Measurements from ENCODE around the gene ZCWPW2. TPM values are rescaled to one million over a fixed set of nuclear protein-coding genes. Genes with fewer than 3 reads are reported as not detected.
A peak's percentile ranks its signal among the peaks of the same experiment; 100 is the strongest.

Gene ZCWPW2
- polyA plus RNA-seq, 4 donors: 2.1 to 2.7 (median 2.2) TPM

DNA sequence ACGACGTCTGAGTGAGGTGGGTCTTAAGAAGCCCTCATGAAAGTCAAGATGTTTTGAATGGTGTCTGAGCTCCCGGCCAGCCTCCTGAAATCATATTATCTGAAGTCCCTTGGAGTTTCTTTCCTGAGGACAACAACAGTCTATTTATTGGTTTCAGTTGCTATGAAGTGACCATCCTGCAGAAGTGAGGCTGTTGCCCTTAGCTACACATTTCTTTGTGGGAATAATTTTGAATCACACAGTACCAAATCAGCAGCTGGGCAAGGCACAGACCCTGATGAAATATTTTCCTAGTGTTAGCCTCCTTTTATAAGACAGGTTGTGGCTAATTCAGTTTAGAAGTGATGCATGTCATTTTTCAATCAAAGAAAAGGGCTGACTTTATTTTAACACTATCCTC, 220.8 kb downstream of the ZCWPW2 start:
- no peak for DNase-seq (ENCODE audit: low read depth in 4 of 4, low spot score in 3 of 4)

- no peak for DNase-seq (ENCODE audit: low read depth in 4 of 4, low spot score in 3 of 4)
These were observed 225.5 kb downstream of the ZCWPW2 start for GRCh38 chr3:28574036-28574435.

DNA sequence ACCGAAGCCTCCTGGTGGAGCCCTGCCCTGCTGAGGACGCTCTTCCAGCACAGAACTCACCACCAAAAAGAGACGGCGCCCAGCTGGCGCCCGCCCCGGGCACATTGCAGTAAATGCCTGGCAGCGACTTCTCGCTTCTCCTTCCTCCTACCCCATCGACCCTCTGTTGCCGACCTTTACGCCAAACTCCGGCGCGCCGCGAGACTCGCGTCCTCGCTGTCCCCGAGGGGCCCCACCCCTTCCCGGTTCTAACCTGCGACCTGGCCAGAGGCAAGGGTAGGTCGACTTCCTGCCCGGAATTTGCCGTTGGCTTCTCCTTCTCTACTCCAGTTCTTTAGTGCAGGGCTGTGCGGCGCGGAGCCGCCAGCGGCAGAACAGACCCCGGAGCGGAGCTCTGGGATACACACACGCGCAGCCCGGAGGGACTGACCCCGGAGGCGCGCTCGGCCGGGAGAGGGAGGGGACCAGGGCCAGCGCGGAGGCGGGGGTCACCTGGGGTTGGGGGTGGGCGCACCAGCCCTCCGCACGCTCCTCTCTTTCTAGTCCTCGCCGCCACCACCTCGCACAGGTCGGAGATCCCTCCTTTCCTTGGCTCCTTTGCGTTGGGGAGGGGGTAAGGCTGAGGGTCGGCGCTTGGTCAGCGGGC, 226.7 kb downstream of the ZCWPW2 start:
- peak in 2 of 4 donors; percentile 16 to 21 for DNase-seq (ENCODE audit: low read depth in 4 of 4, low spot score in 3 of 4)

Other genes with a start within 250 kb of the ZCWPW2 start
- gene CMC1, start 107.1 kb upstream of the ZCWPW2 start, polyA plus RNA-seq (ENCODE audit: insufficient read length in 4 of 4): 10 to 100 TPM; 27.6 to 33.4 (median 29.4) TPM
- gene AZI2, start 103 bp downstream of the ZCWPW2 start, polyA plus RNA-seq (ENCODE audit: insufficient read length in 4 of 4): 100 to 1,000 TPM in 3 of 4 donors, 10 to 100 TPM in 1; 86.9 to 121 (median 119) TPM

All from right renal pelvis (tissue), 4 donors.